Right kidney (tissue), 1 donor: Measurements from ENCODE around the gene ZBTB7A.

Experiments
- DNase-seq: peaks from one replicate; pipeline ENCODE4 v3.0.0-alpha.2; 2016

Gene ZBTB7A

GRCh38 chr19:4054441-4055208, 12.1 kb downstream of the ZBTB7A start:
- DNase-seq = no peak

- no peak for DNase-seq
Measured at GRCh38 chr19:4053423-4054324, 13.0 kb downstream of the ZBTB7A start.

GRCh38 chr19:4052993-4053422, 13.7 kb downstream of the ZBTB7A start:
- DNase-seq = no peak

- no peak for DNase-seq
Measured at GRCh38 chr19:4052114-4052992, 14.3 kb downstream of the ZBTB7A start.

- no peak for DNase-seq
Measured at GRCh38 chr19:4051175-4052101, 15.3 kb downstream of the ZBTB7A start.

GRCh38 chr19:4049432-4049831, 17.3 kb downstream of the ZBTB7A start:
- DNase-seq = no peak

- no peak for DNase-seq
Measured at GRCh38 chr19:4046946-4047683, 19.6 kb downstream of the ZBTB7A start.

GRCh38 chr19:4046362-4046691, 20.4 kb downstream of the ZBTB7A start:
- no peak for DNase-seq

GRCh38 chr19:4045597-4046361, 20.9 kb downstream of the ZBTB7A start:
- no peak for DNase-seq

- no peak for DNase-seq
Measured at GRCh38 chr19:4044990-4045465, 21.7 kb downstream of the ZBTB7A start.

- no peak for DNase-seq
Measured at GRCh38 chr19:4043966-4044715, 22.6 kb downstream of the ZBTB7A start.

GRCh38 chr19:4043401-4043800, 23.3 kb downstream of the ZBTB7A start:
- no peak for DNase-seq

- peak; percentile 48 for DNase-seq
Measured at GRCh38 chr19:4042731-4043082, 24.0 kb downstream of the ZBTB7A start.

- no peak for DNase-seq
Measured at GRCh38 chr19:4042064-4042730, 24.5 kb downstream of the ZBTB7A start.

- no peak for DNase-seq
Measured at GRCh38 chr19:4038661-4039423, 27.9 kb downstream of the ZBTB7A start.

GRCh38 chr19:4038057-4038456, 28.6 kb downstream of the ZBTB7A start:
- no peak for DNase-seq

- no peak for DNase-seq
Measured at GRCh38 chr19:4037301-4037949, 29.3 kb downstream of the ZBTB7A start.
